Skin epidermis (tissue), 12 donors: Measurements from ENCODE around the gene NT5DC1.

Experiments used
- H3K27ac ChIP-seq, 21 experiments: fragments of 200-600 bp; sonication (generic) in 11 of 21; one replicate each; pipeline ENCODE4 v1.5.0; 2020; ENCODE audit warnings: mild to moderate bottlenecking in 3 of 21, inconsistent platforms in 2 of 21, moderate library complexity in 2 of 21
- H3K4me3 ChIP-seq, 7 experiments: fragments of 200-600 bp; sonication (generic) in 2 of 7; one replicate each; pipeline ENCODE4 v1.5.0; 2020; ENCODE audit warnings: inconsistent platforms in 2 of 7, mild to moderate bottlenecking in 2 of 7, moderate library complexity in 1 of 7

Gene NT5DC1

GRCh38 chr6:116290799-116291198, 190.1 kb downstream of the NT5DC1 start:
- Histone ChIP-seq H3K27ac (no peak overlapping the region), H3K4me3 (no peak overlapping the region)

GRCh38 chr6:116291701-116292396, 191.2 kb downstream of the NT5DC1 start:
- Histone ChIP-seq H3K4me3 (no peak overlapping the region), H3K27ac (no peak overlapping the region)

GRCh38 chr6:116292553-116292952, 191.9 kb downstream of the NT5DC1 start:
- Histone ChIP-seq H3K27ac (no peak overlapping the region), H3K4me3 (no peak overlapping the region)

- Histone ChIP-seq H3K4me3 (no peak overlapping the region), H3K27ac (no peak overlapping the region)
Measured at GRCh38 chr6:116298273-116298672, 197.6 kb downstream of the NT5DC1 start.

GRCh38 chr6:116298973-116299372, 198.3 kb downstream of the NT5DC1 start:
- Histone ChIP-seq H3K27ac (no peak overlapping the region), H3K4me3 (no peak overlapping the region)
